B cell (primary cell): ENCODE measurements around the gene MYO18A. TPM values are rescaled to one million over a fixed set of nuclear protein-coding genes. Genes with fewer than 3 reads are reported as not detected.

ENCODE experiments used
- ATAC-seq: fragments of 200-7000 bp; cut with Tn5 transposase; one replicate; pipeline ENCODE4 v1.10.0; 2021; ENCODE audit warnings: low read depth, mild to moderate bottlenecking, moderate number of reproducible peaks, moderate library complexity
- CTCF ChIA-PET: fragments of 350-600 bp; sonication (Branson Sonifier 250); formaldehyde crosslinking; loops from one replicate; lab custom pipeline; 2021; ENCODE audit warnings: antibody characterized with exemption, inconsistent platforms; lab: Charles Lee
- POLR2A ChIA-PET: fragments of 350-600 bp; sonication (Branson Sonifier 250); formaldehyde crosslinking; loops from one replicate; lab custom pipeline; 2021; ENCODE audit warnings: antibody characterized with exemption; lab: Charles Lee
- DNase-seq: peaks from one replicate; pipeline ENCODE4 v3.0.0; 2013
- H2AFZ ChIP-seq: 2 replicates; pipeline ENCODE4 v1.6.1; 2012; ENCODE audit warnings: mild to moderate bottlenecking, low read depth, low read length; ENCODE audit not compliant: insufficient read depth, poor library complexity, severe bottlenecking
- H3K27ac ChIP-seq, 2 donors: 1 replicate in 1 of 2; 2 replicates in 1 of 2; pipeline ENCODE4 v1.5.1; 2012 to 2013; ENCODE audit warnings: low read length in 2 of 2, mild to moderate bottlenecking in 2 of 2, moderate library complexity in 1 of 2
- H3K27me3 ChIP-seq, 4 experiments: fragments of 200-600 bp in 1 of 4; sonication (generic) in 1 of 4; replicated peaks in 1 of 4; 1 replicate in 2 of 4; 2 replicates in 2 of 4; pipeline versions ENCODE4 v1.6.1 to v1.7.0; 2013 to 2016; ENCODE audit warnings: low read length in 3 of 4, mild to moderate bottlenecking in 2 of 4, mixed read lengths in 1 of 4, moderate library complexity in 1 of 4; ENCODE audit not compliant: insufficient read depth in 4 of 4, control insufficient read depth in 3 of 4; ENCODE audit errors: control extremely low read depth in 1 of 4
- H3K36me3 ChIP-seq, 2 experiments: replicated peaks in 1 of 2; 1 replicate in 1 of 2; 2 replicates in 1 of 2; pipeline versions ENCODE4 v1.6.1 to v1.7.1; 2013; ENCODE audit warnings: low read length in 1 of 2; ENCODE audit not compliant: insufficient read depth in 2 of 2, control insufficient read depth in 1 of 2; ENCODE audit errors: control extremely low read depth in 1 of 2, extremely low read depth in 1 of 2
- H3K4me1 ChIP-seq, 2 donors: fragments of 200-600 bp in 1 of 2; sonication (generic) in 1 of 2; 1 replicate in 1 of 2; 2 replicates in 1 of 2; pipeline versions ENCODE4 v1.5.1 to v1.6.1; 2013 to 2017; ENCODE audit warnings: low read length in 2 of 2; ENCODE audit not compliant: control insufficient read depth in 2 of 2, insufficient read depth in 2 of 2
- H3K4me2 ChIP-seq: replicated peaks from 2 replicates; pipeline ENCODE3; 2012; ENCODE audit warnings: mild to moderate bottlenecking, low read depth, low read length; ENCODE audit not compliant: poor library complexity, severe bottlenecking
- H3K4me3 ChIP-seq, 5 experiments: fragments of 200-600 bp in 1 of 5; sonication (generic) in 1 of 5; 1 replicate in 3 of 5; 2 replicates in 2 of 5; pipeline versions ENCODE4 v1.5.1 to v1.7.0; 2011 to 2016; ENCODE audit warnings: low read length in 4 of 5, mild to moderate bottlenecking in 4 of 5, low read depth in 2 of 5, control low read depth in 1 of 5, moderate library complexity in 1 of 5; ENCODE audit not compliant: insufficient read depth in 1 of 5; ENCODE audit errors: control extremely low read depth in 1 of 5, extremely low read depth in 1 of 5
- H3K79me2 ChIP-seq: fragments of 200-600 bp; sonication (generic); one replicate; pipeline ENCODE4 v1.6.0; 2016; ENCODE audit warnings: low read length; ENCODE audit not compliant: control insufficient read depth, insufficient read depth
- H3K9ac ChIP-seq: fragments of 200-600 bp; sonication (generic); 2 replicates; pipeline ENCODE4 v1.6.1; 2017; ENCODE audit warnings: mild to moderate bottlenecking, low read length, moderate library complexity
- H3K9me3 ChIP-seq, 3 donors: one replicate each; pipeline versions ENCODE4 v1.6.1 to v1.7.1; 2013; ENCODE audit warnings: low read length in 2 of 3; ENCODE audit not compliant: control insufficient read depth in 2 of 3, insufficient read depth in 1 of 3; ENCODE audit errors: control extremely low read depth in 1 of 3
- H4K20me1 ChIP-seq: 2 replicates; pipeline ENCODE4 v1.6.0; 2012; ENCODE audit warnings: mild to moderate bottlenecking, low read length; ENCODE audit not compliant: insufficient read depth, control insufficient read depth, poor library complexity, severe bottlenecking
- H3K27ac Mint-ChIP-seq: one replicate; pipeline ENCODE4 v1.8.0; 2021; ENCODE audit warnings: mixed read lengths
- H3K27me3 Mint-ChIP-seq: one replicate; pipeline ENCODE4 v1.8.0; 2021; ENCODE audit warnings: mixed read lengths
- H3K4me1 Mint-ChIP-seq: one replicate; pipeline ENCODE4 v1.8.0; 2021; ENCODE audit warnings: mixed read lengths
- H3K4me3 Mint-ChIP-seq: one replicate; pipeline ENCODE4 v1.8.0; 2021; ENCODE audit warnings: mixed read lengths
- H3K9me3 Mint-ChIP-seq: one replicate; pipeline ENCODE4 v1.8.0; 2022; ENCODE audit warnings: mixed read lengths; ENCODE audit not compliant: insufficient read depth
- CTCF ChIP-seq: fragments of 200-600 bp; IDR thresholded peaks from one replicate; pipeline ENCODE4 v1.8.0; 2022; ENCODE audit warnings: antibody characterized with exemption, mild to moderate bottlenecking
- EZH2 ChIP-seq: IDR thresholded peaks from 2 replicates; pipeline ENCODE4 v1.6.1; 2012; ENCODE audit warnings: borderline replicate concordance, low read depth, mild to moderate bottlenecking, moderate library complexity, low read length; ENCODE audit not compliant: insufficient read depth, poor library complexity, severe bottlenecking
- WGBS: methylation state at CpG from one replicate; pipeline ENCODE4 v1.1.5; 2013; ENCODE audit warnings: missing lambda C conversion rate; ENCODE audit not compliant: insufficient coverage; 5-methylcytosine and 5-hydroxymethylcytosine counted together
- intact Hi-C: fragments of 100-400 bp; cut with micrococcal nuclease; formaldehyde crosslinking; loops from one replicate; pipeline ENCODE4 v1.10.0; 2022
- polyA plus RNA-seq: library from polyadenylated mRNA; depleted of rRNA; stranded (reverse); fragments of >200 nt; gene quantifications from 2 replicates; pipeline ENCODE4 v1.2.3, GENCODE V29; 2012
- total RNA-seq, 2 donors: library from RNA; stranded (reverse); fragments of 120-200 nt in 1 of 2; gene quantifications; 1 replicate in 1 of 2; 2 replicates in 1 of 2; pipeline versions ENCODE4 v1.2.3 to v1.2.4, GENCODE V29; 2013 to 2022

Gene MYO18A
- total and polyA plus RNA-seq, 2 donors (not counting 1 experiment from before 2014, with no cell fraction given) = 72.2 to 155 TPM

DNA sequence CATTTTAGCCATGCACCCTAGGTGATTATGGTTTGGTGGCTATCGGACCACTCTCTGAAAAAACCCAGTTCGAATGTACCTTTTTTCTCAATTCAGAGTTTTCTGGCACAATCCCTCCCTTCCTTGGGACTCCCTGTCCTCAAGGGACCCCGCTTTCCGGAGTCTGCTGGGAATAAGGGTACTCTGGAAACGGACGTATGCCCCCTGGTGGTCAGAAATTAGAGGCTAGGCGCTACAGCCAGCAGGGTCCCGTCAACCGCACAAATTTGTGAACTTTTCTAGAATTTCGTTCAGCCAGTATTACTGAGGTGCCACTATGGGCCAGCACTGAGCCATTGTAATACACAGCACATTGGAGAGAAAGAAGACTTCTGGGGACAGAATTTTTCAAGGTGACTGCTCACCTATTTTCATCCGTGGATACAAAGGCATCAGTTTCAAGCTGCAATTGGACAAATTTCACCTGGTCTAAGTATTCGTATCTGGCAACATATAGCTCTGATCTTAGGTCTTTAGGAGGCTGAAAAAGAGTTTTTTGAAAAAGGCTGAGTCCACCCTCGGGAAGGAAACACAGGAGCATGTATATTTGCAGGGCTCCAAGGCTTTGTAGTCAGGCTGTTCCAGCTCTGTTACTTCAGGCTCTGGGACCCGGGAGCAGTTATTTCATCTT, 39.3 kb upstream of the MYO18A start:
- DNase-seq = peak; percentile 82
- no peaks in the 10 kb centered on the region for H3K9me3 Mint-ChIP-seq
- 23% methylated on average over 10 of the region's 14 CpGs for WGBS
- H3K4me1 Mint-ChIP-seq = peaks cover 8% of the 10 kb centered on the region
- Histone ChIP-seq H4K20me1 (no peaks in the 10 kb centered on the region), H2AFZ (no peak overlapping the region), H3K79me2 (no peaks in the 10 kb centered on the region), H3K27ac (no peak overlapping the region), H3K36me3 (no peaks in the 10 kb centered on the region), H3K4me2 (peak overlapping the region; percentile 23), H3K4me1 (peaks cover 5 to 7% of the 10 kb centered on the region in 2 donors), H3K9ac (no peak overlapping the region), H3K4me3 (no peak overlapping the region), H3K9me3 (no peaks in the 10 kb centered on the region), H3K27me3 (no peaks in the 10 kb centered on the region)
- peak; percentile 91 for ATAC-seq
- no peak overlapping the region for H3K4me3 Mint-ChIP-seq
- H3K27me3 Mint-ChIP-seq = peaks cover 5% of the 10 kb centered on the region
- ChIA-PET POLR2A (interaction anchor here (0.6 to 0.8 kb wide), 2 partner anchors 71 to 74 kb away, joined by 3 read pairs; no protein-coding TSS in a partner anchor), CTCF (interaction anchor here (0.5 to 14.8 kb wide), 30 partner anchors 8 to 576 kb away, joined by 3 to 304 read pairs (median 6); partner anchors contain the start of gene MYO18A)
- TF ChIP-seq CTCF (peak; percentile 99), EZH2 (no peak)
- intact Hi-C loops = loop anchor here (1.0 to 2.0 kb wide), 5 partner anchors 39 to 95 kb away; partner anchors contain the start of gene MYO18A
- H3K27ac Mint-ChIP-seq = no peak overlapping the region

- H3K4me1 ChIP-seq = peaks cover 5 to 12% of the 10 kb centered on the region in 2 donors
- H3K4me2 ChIP-seq = no peak overlapping the region
- Mint-ChIP-seq H3K9me3 (no peaks in the 10 kb centered on the region), H3K4me3 (no peak overlapping the region), H3K4me1 (peaks cover 8% of the 10 kb centered on the region), H3K27ac (no peak overlapping the region), H3K27me3 (peaks cover 5% of the 10 kb centered on the region)
- H2AFZ ChIP-seq = no peak overlapping the region
- DNase-seq = no peak
- no peaks in the 10 kb centered on the region for H4K20me1 ChIP-seq
- no peak overlapping the region for H3K27ac ChIP-seq
- H3K9me3 ChIP-seq = no peaks in the 10 kb centered on the region
- H3K27me3 ChIP-seq = no peaks in the 10 kb centered on the region
- CTCF ChIA-PET = interaction anchor here (1.0 to 14.8 kb wide), 5 partner anchors 10 to 93 kb away, joined by 3 to 304 read pairs (median 7); no protein-coding TSS in a partner anchor
- 100% methylated on average over 1 of the region's 5 CpGs for WGBS
- H3K79me2 ChIP-seq = no peaks in the 10 kb centered on the region
- no peaks in the 10 kb centered on the region for H3K36me3 ChIP-seq
- no peak for TF ChIP-seq CTCF
- no peak for TF ChIP-seq EZH2
- POLR2A ChIA-PET = no interaction called here
- no peak for ATAC-seq
- no peak overlapping the region for H3K4me3 ChIP-seq
- intact Hi-C loops = no loop called here
- no peak overlapping the region for H3K9ac ChIP-seq
These were observed 36.7 kb upstream of the MYO18A start for GRCh38 chr17:29216856-29217255.
